G401.6 (cell line): ENCODE results near the gene UIMC1.
"Not testable (repeated sequence)": the region's sequence is repeated elsewhere in the genome, so short reads cannot be mapped to it uniquely, and the experiment has no call there.

ENCODE experiments used
- FAIRE-seq: peaks from 2 replicates; lab custom pipeline; 2012; peaks lifted over from hg19 to GRCh38; lab: Jason Lieb, UNC

UIMC1 gene

DNA sequence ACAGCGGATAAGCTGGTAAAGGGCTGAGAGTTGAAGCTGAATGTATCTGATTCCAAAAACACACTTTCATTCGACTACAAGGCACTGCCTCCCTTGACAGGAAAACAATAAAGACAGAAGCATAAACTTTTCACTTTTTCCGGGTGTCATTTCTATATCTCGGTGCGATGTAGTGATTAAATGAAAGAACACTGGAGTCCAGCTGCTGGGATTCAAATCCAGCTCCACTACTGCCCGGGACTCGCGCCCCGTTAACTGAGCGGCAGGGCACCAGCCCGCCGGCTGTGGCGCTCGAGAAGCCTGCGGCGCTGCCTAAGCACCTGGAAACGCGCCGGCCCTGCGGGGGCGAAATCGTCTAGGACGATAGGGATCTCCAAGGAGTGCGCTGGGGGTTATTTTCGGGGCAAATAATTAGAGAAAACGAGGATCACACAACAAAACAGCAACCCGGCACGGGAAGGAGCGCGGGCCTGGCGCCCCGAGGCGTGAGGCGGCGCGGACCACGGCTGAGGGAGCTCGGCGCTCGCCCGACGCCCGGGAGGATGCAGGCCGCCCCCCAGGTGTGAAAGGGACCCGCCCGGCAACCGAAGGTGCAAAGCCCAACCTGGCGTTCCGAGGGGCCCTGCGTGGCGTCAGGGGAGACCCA is 837 bp downstream of the UIMC1 start:
- FAIRE-seq = no peak

DNA sequence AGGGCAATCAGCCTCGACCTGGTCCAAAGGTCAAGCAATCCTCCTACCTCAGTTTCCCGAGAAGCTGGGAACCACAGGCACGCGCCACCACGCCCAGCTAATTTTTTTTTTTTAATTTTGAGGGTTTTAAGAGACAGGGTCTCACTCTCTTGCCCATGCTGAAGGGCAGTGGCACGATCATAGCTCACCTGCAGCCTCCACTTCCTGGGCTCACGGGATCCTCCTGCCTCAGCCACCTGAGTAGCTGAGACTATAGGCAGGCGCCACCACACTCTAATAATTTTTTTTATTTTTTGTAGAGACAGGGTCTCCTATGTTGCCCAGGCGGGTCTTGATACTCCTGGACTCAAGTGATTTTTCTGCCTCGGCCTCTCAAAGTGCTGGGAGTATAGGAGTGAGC is 1.6 kb downstream of the UIMC1 start:
- FAIRE-seq = no peak

DNA sequence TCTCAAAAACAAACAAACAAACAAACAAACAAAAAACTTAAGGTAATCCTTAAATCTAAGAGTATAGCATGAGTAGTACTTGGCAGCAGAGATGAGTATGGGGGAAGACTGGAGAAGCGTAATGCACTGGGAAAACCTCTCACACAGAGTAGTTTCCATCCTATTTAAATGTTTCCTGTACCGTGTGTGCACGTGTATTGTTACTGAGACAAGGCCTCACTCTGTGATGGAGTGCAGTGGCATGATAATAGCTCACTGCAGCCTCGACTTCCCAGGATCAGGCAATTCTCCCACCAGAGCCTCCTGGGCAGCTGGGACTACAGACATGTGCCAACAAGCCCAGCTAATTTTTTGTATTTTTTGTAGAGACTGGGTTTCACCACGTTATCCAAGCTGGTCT is 2.9 kb downstream of the UIMC1 start:
- FAIRE-seq = no peak

DNA sequence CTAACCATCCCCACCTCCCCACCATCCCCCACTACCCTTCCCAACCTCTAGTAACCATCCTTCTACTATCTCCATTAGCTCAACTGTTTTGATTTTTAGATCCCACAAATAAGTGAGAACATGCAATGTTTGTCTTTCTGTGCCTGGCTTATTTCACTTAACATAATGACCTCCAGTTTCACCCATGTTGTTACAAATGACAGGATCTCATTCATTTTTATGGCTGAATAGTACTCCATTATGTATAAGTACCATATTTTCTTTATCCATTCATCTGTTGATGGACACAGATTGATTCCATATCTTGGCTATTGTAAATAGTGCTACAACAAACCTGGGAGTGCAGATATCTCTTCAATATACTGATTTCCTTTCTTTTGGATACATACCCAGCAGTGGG is 7.1 kb downstream of the UIMC1 start:
- not testable (repeated sequence) for FAIRE-seq

DNA sequence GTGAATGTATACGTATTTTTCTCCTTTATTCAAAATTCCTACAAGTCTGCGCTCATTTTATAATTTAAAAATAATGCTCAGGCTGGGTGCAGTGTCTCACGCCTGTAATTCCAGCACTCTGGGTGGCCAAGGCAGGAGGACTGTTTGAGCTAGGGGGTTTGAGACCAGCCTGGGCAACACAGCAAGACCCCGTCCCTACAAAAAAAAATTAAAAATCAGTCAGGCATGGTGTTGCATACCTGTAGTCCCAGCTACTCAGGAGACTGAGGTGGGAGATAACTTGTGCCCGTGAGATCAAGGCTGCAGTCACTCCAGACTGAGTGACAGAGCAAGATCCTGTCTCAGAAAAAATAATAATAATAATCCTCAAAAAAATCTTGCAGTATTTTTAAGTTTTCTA is 7.8 kb downstream of the UIMC1 start:
- FAIRE-seq = no peak

- FAIRE-seq = no peak
These were observed 9.8 kb downstream of the UIMC1 start for GRCh38 chr5:176996780-176997179.

- FAIRE-seq = no peak
These were observed 10.4 kb downstream of the UIMC1 start for GRCh38 chr5:176995896-176996767.

DNA sequence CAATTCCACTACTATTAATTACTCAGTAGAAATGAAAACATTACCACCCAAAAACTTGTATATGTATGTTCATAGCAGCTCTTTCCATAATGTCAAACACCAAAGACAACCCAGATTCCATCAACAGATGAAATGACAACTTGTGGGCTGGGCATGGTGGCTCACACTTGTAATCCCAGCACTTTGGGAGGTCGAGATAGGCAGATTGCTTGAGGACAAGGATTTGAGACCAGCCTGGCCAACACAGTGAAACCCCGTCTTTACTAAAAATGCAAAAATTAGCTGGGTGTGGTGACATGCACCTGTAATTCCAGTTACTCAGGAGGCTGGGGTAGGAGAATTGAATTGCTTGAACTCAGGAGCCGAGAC is 11.5 kb downstream of the UIMC1 start:
- FAIRE-seq = no peak

GRCh38 chr5:176994460-176995121 is 12.0 kb downstream of the UIMC1 start:
- no peak for FAIRE-seq

- not testable (repeated sequence) for FAIRE-seq
These were observed 13.5 kb downstream of the UIMC1 start for GRCh38 chr5:176993081-176993480.

DNA sequence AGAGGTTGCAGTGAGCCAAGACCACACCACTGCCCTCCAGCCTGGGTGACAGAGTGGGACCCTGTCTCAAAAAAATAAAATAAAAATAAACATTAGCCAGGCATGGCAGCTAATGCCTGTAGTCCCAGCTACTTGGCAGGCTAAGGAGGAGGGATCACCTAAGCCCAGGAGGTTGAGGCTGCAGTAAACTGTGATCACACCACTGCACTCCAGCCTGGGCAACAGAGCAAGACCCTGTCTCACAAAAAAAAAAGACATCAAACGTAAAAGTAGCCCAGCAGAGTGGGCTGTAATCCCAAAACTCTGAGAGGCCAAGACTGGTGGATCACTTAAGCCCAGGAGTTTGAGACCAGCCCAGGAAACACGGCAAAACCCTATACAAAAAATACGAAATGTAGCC is 19.0 kb downstream of the UIMC1 start:
- FAIRE-seq = no peak

- no peak for FAIRE-seq
These were observed 20.3 kb downstream of the UIMC1 start for GRCh38 chr5:176986280-176986679.

- no peak for FAIRE-seq
These were observed 21.1 kb downstream of the UIMC1 start for GRCh38 chr5:176985516-176985915.

DNA sequence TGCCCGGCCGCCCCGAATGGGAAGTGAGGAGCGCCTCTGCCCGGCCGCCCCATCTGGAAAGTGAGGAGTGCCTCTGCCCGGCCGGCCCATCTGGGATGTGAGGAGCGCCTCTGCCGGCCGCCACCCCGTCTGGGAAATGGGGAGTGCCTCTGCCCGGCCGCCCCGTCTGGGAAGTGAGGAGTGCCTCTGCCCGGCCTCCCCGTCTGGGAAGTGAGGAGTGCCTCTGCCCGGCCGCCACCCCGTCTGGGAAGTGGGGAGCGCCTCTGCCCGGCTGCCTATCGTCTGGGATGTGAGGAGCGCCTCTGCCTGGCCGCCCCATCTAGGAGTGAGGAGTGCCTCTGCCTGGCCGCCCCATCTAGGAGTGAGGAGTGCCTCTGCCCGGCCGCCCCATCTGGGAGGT is 22.4 kb downstream of the UIMC1 start:
- not testable (repeated sequence) for FAIRE-seq

DNA sequence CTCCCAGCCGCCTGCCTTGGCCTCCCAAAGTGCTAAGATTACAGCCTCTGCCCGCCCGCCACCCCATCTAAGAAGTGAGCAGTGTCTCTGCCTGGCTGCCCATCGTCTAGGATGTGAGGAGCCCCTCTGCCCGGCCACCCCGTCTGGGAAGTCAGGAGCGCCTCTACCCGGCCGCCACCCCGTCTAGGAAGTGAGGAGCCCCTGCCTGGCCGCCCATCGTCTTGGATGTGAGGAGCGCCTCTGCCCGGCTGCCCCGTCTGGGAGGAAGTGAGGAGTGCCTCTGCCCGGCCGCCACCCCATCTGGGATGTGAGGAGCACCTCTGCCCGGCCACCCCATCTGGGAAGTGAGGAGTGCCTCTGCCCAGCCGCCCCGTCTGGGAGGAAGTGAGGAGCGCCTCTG is 23.0 kb downstream of the UIMC1 start:
- FAIRE-seq = not testable (repeated sequence)

DNA sequence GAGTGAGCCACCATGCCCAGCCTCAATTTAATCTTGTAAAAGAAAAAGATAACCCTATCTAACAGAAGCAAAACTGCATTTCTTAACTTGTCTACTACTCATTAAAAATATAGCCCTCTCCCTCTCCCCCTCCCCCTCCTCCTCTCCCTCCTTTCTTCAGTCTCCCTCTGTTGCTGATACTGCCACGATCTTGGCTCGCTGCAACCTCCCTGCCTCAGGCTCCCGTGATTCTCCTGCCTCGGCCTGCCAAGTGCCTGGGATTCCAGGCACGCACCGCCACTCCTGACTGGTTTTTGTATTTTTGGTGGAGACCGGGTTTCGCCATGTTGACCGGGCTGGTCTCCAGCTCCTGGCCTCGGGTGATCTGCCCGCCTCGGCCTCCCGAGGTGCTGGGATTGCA is 23.5 kb downstream of the UIMC1 start:
- not testable (repeated sequence) for FAIRE-seq

- FAIRE-seq = no peak
These were observed 25.8 kb downstream of the UIMC1 start for GRCh38 chr5:176980818-176981217.

DNA sequence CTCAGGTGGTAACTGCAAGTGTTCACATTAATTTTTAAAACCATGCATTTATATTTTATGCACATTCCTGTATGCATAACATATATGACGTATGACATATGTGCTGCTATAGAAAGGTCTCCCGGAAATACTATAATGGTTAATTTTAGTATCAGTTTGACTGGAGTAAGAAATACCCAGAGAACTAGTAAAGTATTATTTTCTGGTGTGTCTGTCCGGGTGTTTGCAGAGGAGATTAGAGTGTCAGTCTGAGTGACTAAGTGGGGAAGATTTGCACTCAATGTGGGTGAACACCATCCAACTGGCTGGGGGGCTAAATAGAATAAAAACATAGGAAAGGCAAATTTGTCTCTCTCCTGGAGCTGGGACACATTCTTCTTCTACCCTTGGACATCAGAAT is 26.9 kb downstream of the UIMC1 start:
- no peak for FAIRE-seq

- no peak for FAIRE-seq
These were observed 40.9 kb downstream of the UIMC1 start for GRCh38 chr5:176965633-176966032.

GRCh38 chr5:176959051-176959450 is 47.5 kb downstream of the UIMC1 start:
- peak; percentile 96 for FAIRE-seq

GRCh38 chr5:176956756-176957155 is 49.8 kb downstream of the UIMC1 start:
- no peak for FAIRE-seq

- no peak for FAIRE-seq
These were observed 50.7 kb downstream of the UIMC1 start for GRCh38 chr5:176955895-176956294.

- FAIRE-seq = no peak
These were observed 52.5 kb downstream of the UIMC1 start for GRCh38 chr5:176954050-176954449.
